Coronary artery (tissue), 2 donors: Measurements from ENCODE around the gene NOTUM.

Source experiments
- DNase-seq: peaks from one replicate; pipeline ENCODE4 v3.0.0-alpha.2; 2017; ENCODE audit warnings: low spot score
- H3K27ac ChIP-seq, 2 donors: fragments of 200-600 bp; sonication (generic); one replicate each; pipeline ENCODE4 v1.5.1; 2016 to 2019
- H3K4me3 ChIP-seq: fragments of 200-600 bp; sonication (generic); 2 replicates; pipeline ENCODE4 v1.5.1; 2016; ENCODE audit warnings: mild to moderate bottlenecking, moderate library complexity
- TF ChIP-seq, protein P1 (sequence below): fragments of 200-600 bp; sonication (generic); IDR thresholded peaks from one replicate; pipeline ENCODE4 v1.5.1; 2019; ENCODE audit warnings: antibody characterized with exemption

NOTUM gene

DNA sequence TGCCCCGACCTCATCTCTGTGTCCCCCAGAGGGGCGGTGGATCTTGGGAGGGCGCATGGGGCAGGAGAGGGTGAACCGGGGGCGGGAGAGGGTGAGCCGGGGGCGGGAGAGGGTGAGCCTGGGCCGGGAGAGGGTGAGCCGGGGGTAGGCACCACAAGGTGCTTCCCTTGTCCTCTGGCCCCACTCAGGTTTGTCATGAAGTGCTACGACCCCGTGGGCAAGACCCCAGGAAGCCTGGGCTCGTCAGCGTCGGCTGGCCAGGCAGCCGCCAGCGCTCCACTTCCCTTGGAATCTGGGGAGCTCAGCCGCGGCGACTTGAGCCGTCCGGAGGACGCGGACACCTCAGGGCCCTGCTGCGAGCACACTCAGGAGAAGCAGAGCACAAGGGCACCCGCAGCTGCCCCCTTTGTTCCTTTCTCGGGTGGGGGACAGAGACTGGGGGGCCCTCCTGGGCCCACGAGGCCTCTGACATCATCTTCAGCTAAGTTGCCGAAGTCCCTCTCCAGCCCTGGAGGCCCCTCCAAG lies 35.3 kb upstream of the NOTUM start:
- Histone ChIP-seq H3K4me3 (no peak overlapping the region), H3K27ac (no peak overlapping the region)
- no peak for DNase-seq
- TF ChIP-seq, protein P1, sequence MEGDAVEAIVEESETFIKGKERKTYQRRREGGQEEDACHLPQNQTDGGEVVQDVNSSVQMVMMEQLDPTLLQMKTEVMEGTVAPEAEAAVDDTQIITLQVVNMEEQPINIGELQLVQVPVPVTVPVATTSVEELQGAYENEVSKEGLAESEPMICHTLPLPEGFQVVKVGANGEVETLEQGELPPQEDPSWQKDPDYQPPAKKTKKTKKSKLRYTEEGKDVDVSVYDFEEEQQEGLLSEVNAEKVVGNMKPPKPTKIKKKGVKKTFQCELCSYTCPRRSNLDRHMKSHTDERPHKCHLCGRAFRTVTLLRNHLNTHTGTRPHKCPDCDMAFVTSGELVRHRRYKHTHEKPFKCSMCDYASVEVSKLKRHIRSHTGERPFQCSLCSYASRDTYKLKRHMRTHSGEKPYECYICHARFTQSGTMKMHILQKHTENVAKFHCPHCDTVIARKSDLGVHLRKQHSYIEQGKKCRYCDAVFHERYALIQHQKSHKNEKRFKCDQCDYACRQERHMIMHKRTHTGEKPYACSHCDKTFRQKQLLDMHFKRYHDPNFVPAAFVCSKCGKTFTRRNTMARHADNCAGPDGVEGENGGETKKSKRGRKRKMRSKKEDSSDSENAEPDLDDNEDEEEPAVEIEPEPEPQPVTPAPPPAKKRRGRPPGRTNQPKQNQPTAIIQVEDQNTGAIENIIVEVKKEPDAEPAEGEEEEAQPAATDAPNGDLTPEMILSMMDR = no peak

DNA sequence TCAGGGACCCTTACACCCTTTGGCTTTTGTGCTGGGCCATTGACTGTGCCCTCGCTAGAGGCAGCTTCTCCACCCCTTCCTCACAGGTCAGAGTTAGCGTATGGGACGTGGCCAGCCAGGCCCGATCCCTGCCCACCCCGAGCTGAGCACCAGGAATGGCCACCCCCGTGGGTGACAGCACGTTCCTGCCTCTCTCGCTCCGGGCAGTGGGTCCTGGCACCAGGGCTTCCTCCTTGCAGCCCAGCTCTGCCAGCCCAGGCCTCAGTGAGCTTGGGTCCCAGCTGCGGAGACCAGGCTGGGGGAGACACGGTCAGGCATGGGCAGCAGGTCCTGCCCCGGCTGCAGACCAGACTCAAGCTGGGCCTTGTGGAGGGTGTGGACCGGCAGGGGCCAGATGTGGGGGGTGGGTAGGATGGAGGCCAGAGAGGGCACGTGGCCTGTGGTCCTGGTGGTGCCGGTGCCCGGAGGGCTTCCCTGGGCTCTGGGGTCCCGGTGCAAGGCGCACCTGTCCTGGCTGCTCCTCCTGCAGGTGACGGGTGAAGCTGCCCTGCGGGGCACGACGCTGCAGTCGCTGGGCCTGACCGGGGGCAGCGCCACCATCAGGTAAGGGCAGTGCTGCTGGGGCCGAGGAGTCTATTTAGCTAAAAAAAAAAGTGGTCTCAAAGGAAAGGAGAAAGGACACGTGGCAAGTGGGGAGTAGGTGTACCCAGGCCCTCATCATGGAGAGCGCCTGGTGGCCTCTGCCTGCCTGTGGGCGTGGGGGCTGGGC lies 34.7 kb upstream of the NOTUM start:
- Histone ChIP-seq H3K27ac (no peak overlapping the region), H3K4me3 (no peak overlapping the region)
- TF ChIP-seq, protein P1 = no peak
- no peak for DNase-seq

DNA sequence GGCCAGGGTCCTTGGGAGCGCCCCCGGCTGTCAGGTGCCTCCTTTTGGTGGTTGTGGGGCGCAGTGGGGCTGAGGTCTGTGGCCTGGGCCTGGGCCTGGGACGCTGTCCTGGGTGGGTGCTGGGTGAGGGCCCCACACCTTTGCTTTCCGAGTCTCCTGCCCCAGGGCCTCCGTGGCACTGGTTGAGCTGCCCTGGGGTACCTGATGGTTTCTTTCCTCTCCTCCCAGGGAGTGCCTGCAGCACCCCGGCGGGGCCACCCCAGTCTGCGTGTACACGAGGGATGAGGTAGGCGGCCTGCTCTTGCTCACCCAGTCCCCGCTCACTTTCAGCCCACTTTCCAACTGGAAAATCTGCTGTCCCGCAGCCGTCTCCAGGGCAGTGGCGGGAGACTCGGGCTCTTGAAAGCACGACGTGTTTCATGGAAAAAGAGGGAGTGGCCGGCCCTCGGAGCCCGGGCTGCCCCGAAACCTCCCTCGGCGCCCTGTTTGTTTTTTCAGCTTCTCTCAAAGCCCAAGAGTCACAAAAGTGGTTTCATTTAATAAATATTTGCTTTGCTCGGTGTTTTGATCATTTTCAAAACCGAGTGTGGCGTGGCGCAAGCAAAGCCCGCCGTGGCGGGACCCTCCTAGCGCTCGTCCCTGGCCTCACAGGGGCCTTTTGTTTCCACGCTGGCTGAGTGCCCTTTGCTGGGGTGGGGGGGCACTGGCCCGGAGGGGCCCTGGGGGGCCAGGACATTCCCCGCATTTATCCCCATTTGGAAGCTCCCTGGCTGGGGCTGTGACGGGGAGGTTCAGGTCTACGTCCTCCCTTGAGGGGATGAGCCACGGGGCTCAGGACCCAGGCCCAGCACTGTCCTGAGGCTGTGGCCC lies 33.8 kb upstream of the NOTUM start:
- TF ChIP-seq, protein P1 = no peak
- Histone ChIP-seq H3K27ac (no peak overlapping the region), H3K4me3 (no peak overlapping the region)
- no peak for DNase-seq

DNA sequence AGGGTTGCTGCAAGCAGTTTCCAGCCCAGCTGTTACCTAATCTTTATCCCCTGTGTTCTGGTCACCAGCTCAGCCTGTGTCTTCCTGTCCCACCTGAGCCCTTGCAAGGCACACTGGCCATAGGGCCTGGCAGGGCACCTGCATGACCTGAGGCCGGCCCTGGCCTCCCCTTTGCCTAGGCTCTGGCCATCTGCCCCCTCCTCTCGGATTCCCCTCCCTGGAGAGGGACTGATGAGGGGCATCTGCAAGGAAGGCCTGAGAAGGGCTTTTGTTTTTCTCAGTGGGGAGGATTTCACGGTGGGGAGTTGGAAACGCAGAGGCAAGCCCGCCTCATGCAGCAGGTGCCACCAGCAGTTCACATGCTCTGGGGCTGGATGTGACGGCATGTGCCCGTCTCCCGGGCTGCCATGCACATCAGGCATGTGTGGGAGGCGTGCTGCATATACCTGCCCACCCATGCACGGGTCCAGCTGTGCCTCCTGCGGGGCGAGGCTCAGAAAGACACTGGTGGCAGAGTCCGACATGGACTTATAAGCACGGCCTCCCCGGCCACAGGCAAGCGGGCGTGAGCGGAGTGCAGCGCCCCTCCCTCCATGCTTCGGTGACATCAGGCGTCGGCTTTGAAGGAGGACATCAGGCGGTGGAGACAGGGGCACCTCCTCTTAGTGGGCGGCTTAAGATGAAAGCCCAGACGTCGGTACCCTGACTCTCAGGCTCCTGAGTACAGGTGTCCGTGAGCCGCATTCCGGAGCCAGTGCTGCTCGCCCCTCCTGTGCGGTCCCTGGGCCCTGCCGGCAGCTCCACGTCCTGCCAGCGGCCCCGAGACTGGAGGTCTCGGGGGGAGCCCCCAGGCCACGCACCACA lies 33.0 kb upstream of the NOTUM start:
- Histone ChIP-seq H3K4me3 (no peak overlapping the region), H3K27ac (no peak overlapping the region)
- no peak for DNase-seq
- TF ChIP-seq, protein P1 = no peak

DNA sequence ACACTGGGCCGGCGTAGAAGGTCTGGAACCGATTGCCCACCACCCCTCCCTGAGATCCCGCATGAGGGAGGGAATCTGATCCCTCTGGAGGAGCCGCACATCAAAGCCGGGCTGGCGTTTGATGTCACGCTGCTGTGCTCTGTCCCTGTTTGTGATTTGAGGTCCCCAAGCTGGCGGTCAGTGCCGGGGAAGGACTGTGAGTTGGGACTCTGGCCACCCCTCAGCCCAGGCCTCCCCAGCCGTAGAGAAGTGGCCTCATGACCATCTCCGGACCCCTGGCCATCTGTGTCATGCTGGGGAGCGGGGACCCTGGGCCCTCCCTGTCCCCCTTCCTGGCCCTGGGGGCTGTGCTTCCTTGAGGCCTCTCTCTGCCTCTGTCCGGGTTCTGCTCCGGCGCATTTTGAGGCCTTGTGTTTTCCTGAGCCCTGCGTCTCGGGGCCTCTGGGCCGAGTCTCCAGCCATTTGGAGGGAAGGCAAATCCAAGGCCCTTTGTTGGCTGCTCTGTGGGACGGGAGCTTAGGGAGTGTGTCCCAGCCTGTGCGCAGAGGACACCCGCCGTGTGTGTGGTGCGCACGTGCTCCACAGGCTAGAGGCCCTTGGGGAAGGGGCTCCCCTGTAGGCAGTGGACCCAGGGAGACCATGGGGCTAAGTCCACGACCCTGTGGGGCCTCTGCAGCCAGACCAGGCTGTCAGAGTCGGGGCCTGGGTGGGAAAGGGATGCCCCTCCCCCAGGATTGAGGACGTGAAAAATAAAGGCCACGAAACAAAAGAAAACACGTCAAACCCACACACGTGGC lies 31.5 kb upstream of the NOTUM start:
- TF ChIP-seq, protein P1 = no peak
- Histone ChIP-seq H3K4me3 (peak overlapping the region; percentile 60), H3K27ac (peak overlapping the region in 1 of 2 donors; percentile 52)
- DNase-seq = no peak
